ENCODE data around the gene KDM4B.
"Not testable (repeated sequence)": the region's sequence is repeated elsewhere in the genome, so short reads cannot be mapped to it uniquely, and the experiment has no call there.

The KDM4B gene

GRCh38 chr19:5188548-5189317 is 219.8 kb downstream of the KDM4B start:
- no peak for DNase-seq (ENCODE audit: extremely low read depth, low read depth)
- no peak for TF ChIP-seq CTCF (IDR thresholded peaks at IDR 0.05; ENCODE audit: low read depth, low read length)

- no peak for TF ChIP-seq CTCF (IDR thresholded peaks at IDR 0.05; ENCODE audit: low read depth, low read length)
- DNase-seq (ENCODE audit: extremely low read depth, low read depth), result no peak
These were observed 220.3 kb downstream of the KDM4B start for GRCh38 chr19:5189318-5189607.

- no peak for DNase-seq (ENCODE audit: extremely low read depth, low read depth)
- no peak for TF ChIP-seq CTCF (IDR thresholded peaks at IDR 0.05; ENCODE audit: low read depth, low read length)
These were observed 222.2 kb downstream of the KDM4B start for GRCh38 chr19:5191091-5191490.

- DNase-seq (ENCODE audit: extremely low read depth, low read depth), result no peak
- no peak for TF ChIP-seq CTCF (IDR thresholded peaks at IDR 0.05; ENCODE audit: low read depth, low read length)
These were observed 223.7 kb downstream of the KDM4B start for GRCh38 chr19:5192568-5192967.

GRCh38 chr19:5193192-5193591 is 224.3 kb downstream of the KDM4B start:
- no peak for TF ChIP-seq CTCF (IDR thresholded peaks at IDR 0.05; ENCODE audit: low read depth, low read length)
- no peak for DNase-seq (ENCODE audit: extremely low read depth, low read depth)

GRCh38 chr19:5194641-5195040 is 225.7 kb downstream of the KDM4B start:
- no peak for DNase-seq (ENCODE audit: extremely low read depth, low read depth)
- no peak for TF ChIP-seq CTCF (IDR thresholded peaks at IDR 0.05; ENCODE audit: low read depth, low read length)

GRCh38 chr19:5195587-5195986 is 226.7 kb downstream of the KDM4B start:
- not testable (repeated sequence) for DNase-seq (ENCODE audit: extremely low read depth, low read depth)

GRCh38 chr19:5196832-5197231 is 227.9 kb downstream of the KDM4B start:
- no peak for DNase-seq (ENCODE audit: extremely low read depth, low read depth)
- TF ChIP-seq CTCF (IDR thresholded peaks at IDR 0.05; ENCODE audit: low read depth, low read length), result no peak

Data from AG09319 (cell line).